Keratinocyte (primary cell): ENCODE results near the gene USP4. TPM values are rescaled to one million over a fixed set of nuclear protein-coding genes. Genes with fewer than 3 reads are reported as not detected.

ENCODE experiments used
- DNase-seq: peaks from one replicate; pipeline ENCODE4 v3.0.0-alpha.2; 2011; ENCODE audit warnings: low read depth, missing footprints, low spot score
- FAIRE-seq: peaks from 2 replicates; lab custom pipeline; 2011; peaks lifted over from hg19 to GRCh38; lab: Jason Lieb, UNC
- H2AFZ ChIP-seq: 2 replicates; pipeline ENCODE4 v1.6.0; 2012; ENCODE audit warnings: low read length, control low read depth, inconsistent platforms; ENCODE audit not compliant: control insufficient read depth
- H3K27ac ChIP-seq: 2 replicates; pipeline ENCODE4 v1.5.1; 2011; ENCODE audit warnings: low read length; ENCODE audit not compliant: control insufficient read depth, insufficient read depth
- H3K27me3 ChIP-seq: 3 replicates; pipeline ENCODE4 v1.6.0; 2011; ENCODE audit warnings: low read length; ENCODE audit not compliant: control insufficient read depth, insufficient read depth; ENCODE audit errors: extremely low read depth
- H3K36me3 ChIP-seq, 2 experiments: 2 replicates in 1 of 2; 3 replicates in 1 of 2; pipeline ENCODE4 v1.5.1; 2011; ENCODE audit warnings: low read length in 2 of 2, mild to moderate bottlenecking in 1 of 2; ENCODE audit not compliant: control insufficient read depth in 2 of 2, insufficient read depth in 2 of 2; ENCODE audit errors: extremely low read depth in 1 of 2
- H3K4me1 ChIP-seq: 3 replicates; pipeline ENCODE4 v1.5.1; 2011; ENCODE audit warnings: low read length; ENCODE audit not compliant: control insufficient read depth, insufficient read depth; ENCODE audit errors: extremely low read depth
- H3K4me2 ChIP-seq: 3 replicates; pipeline ENCODE4 v1.6.0; 2011; ENCODE audit warnings: low read depth, low read length; ENCODE audit not compliant: control insufficient read depth, insufficient read depth; ENCODE audit errors: extremely low read depth
- H3K4me3 ChIP-seq, 3 experiments: fragments of 200-600 bp in 1 of 3; sonication (generic) in 1 of 3; 2 replicates in 2 of 3; 3 replicates in 1 of 3; pipeline ENCODE4 v1.5.1; 2011 to 2016; ENCODE audit warnings: low read length in 3 of 3, mild to moderate bottlenecking in 3 of 3, control low read depth in 2 of 3, inconsistent platforms in 1 of 3, low read depth in 1 of 3, mixed read lengths in 1 of 3, mixed run types in 1 of 3, moderate library complexity in 1 of 3; ENCODE audit not compliant: control insufficient read depth in 2 of 3, insufficient read depth in 2 of 3; ENCODE audit errors: extremely low read depth in 1 of 3
- H3K79me2 ChIP-seq: 2 replicates; pipeline ENCODE4 v1.6.0; 2012; ENCODE audit warnings: low read length; ENCODE audit not compliant: control insufficient read depth, insufficient read depth
- H3K9ac ChIP-seq: 3 replicates; pipeline ENCODE4 v1.6.0; 2011; ENCODE audit warnings: low read length; ENCODE audit not compliant: control insufficient read depth, insufficient read depth; ENCODE audit errors: extremely low read depth
- H3K9me1 ChIP-seq: 3 replicates; pipeline ENCODE4 v1.6.0; 2011; ENCODE audit warnings: low read length; ENCODE audit not compliant: control insufficient read depth, insufficient read depth; ENCODE audit errors: extremely low read depth
- H3K9me3 ChIP-seq: 2 replicates; pipeline ENCODE4 v1.5.1; 2012; ENCODE audit warnings: low read depth, low read length; ENCODE audit not compliant: control insufficient read depth
- H4K20me1 ChIP-seq: 3 replicates; pipeline ENCODE4 v1.6.0; 2011; ENCODE audit warnings: low read length; ENCODE audit not compliant: control insufficient read depth, insufficient read depth; ENCODE audit errors: extremely low read depth
- CTCF ChIP-seq, 3 experiments: IDR thresholded peaks in 1 of 3; conservative IDR thresholded peaks in 1 of 3; optimal IDR thresholded peaks in 1 of 3; 2 replicates in 2 of 3; 3 replicates in 1 of 3; pipeline versions ENCODE3 to v1.5.1; 2011; ENCODE audit warnings: low read length in 3 of 3, mild to moderate bottlenecking in 3 of 3, moderate library complexity in 2 of 3, control low read depth in 1 of 3, inconsistent platforms in 1 of 3; ENCODE audit not compliant: insufficient read depth in 2 of 3; ENCODE audit errors: extremely low read depth in 1 of 3
- EZH2 ChIP-seq: IDR thresholded peaks from one replicate; pipeline ENCODE4 v1.6.1; 2012; ENCODE audit warnings: inconsistent platforms, mild to moderate bottlenecking, low read length, moderate library complexity
- dilution Hi-C: fragments of 300-500 bp; cut with MboI; formaldehyde crosslinking; loops from one replicate; pipeline ENCODE4 v1.7.0; 2020; ENCODE audit warnings: low sequenced_read_pairs; ENCODE audit not compliant: extremely low pct_ligation_motif_present
- polyA plus RNA-seq, 5 experiments: library from polyadenylated mRNA; depleted of rRNA in 3 of 5; stranded (reverse) in 3 of 5; stranded (forward) in 1 of 5; unstranded in 1 of 5; fragments of >200 nt; gene quantifications; 1 replicate in 1 of 5; 2 replicates in 3 of 5; 3 replicates in 1 of 5; pipeline versions ENCODE4 v1.2.1 to v1.2.3, GENCODE V29; 2011 to 2012; ENCODE audit warnings: missing spikeins in 2 of 5, low read depth in 1 of 5, low replicate concordance in 1 of 5

USP4 gene
- polyA plus RNA-seq, 1 donor (not counting 4 experiments of a cell fraction or from before 2014, with no cell fraction given) = 47.8 TPM

GRCh38 chr3:49377483-49377882 lies 37.6 kb upstream of the USP4 start:
- Histone ChIP-seq H3K9me3 (no peaks in the 10 kb centered on the region), H3K36me3 (peaks cover 16 to 17% of the 10 kb centered on the region in 2 experiments), H3K4me1 (peaks cover 22% of the 10 kb centered on the region), H3K79me2 (peaks cover 94% of the 10 kb centered on the region), H3K4me3 (no peak overlapping the region), H2AFZ (no peak overlapping the region), H3K4me2 (no peak overlapping the region), H3K9ac (no peak overlapping the region), H3K27ac (peak overlapping the region; percentile 58), H3K9me1 (peaks cover 3% of the 10 kb centered on the region), H3K27me3 (no peaks in the 10 kb centered on the region), H4K20me1 (peaks cover 7% of the 10 kb centered on the region)
- FAIRE-seq (no peak), DNase-seq (no peak)
- dilution Hi-C loops = no loop called here
- TF ChIP-seq CTCF (optimal IDR thresholded peaks at IDR 0.05 in 1 of 3, IDR thresholded peaks at IDR 0.05 in 1 of 3, conservative IDR thresholded peaks at IDR 0.05 in 1 of 3; ENCODE audit: extremely low read depth in 1 of 3, insufficient read depth in 2 of 3, low read length in 3 of 3) (no peak), EZH2 (no peak)

GRCh38 chr3:49371946-49372345 lies 32.1 kb upstream of the USP4 start:
- H3K27me3 ChIP-seq = no peaks in the 10 kb centered on the region
- no peak overlapping the region for H2AFZ ChIP-seq
- dilution Hi-C loops = no loop called here
- peaks cover 3% of the 10 kb centered on the region for H3K9me1 ChIP-seq
- no peak overlapping the region for H3K9ac ChIP-seq
- TF ChIP-seq EZH2 = no peak
- no peak for TF ChIP-seq CTCF (optimal IDR thresholded peaks at IDR 0.05 in 1 of 3, IDR thresholded peaks at IDR 0.05 in 1 of 3, conservative IDR thresholded peaks at IDR 0.05 in 1 of 3; ENCODE audit: extremely low read depth in 1 of 3, insufficient read depth in 2 of 3, low read length in 3 of 3)
- peaks cover 12% of the 10 kb centered on the region for H4K20me1 ChIP-seq
- DNase-seq = no peak
- peaks cover 25 to 32% of the 10 kb centered on the region in 2 experiments for H3K36me3 ChIP-seq
- H3K4me1 ChIP-seq = no peaks in the 10 kb centered on the region
- H3K79me2 ChIP-seq = peaks cover 84% of the 10 kb centered on the region
- no peak for FAIRE-seq
- no peaks in the 10 kb centered on the region for H3K9me3 ChIP-seq
- H3K4me3 ChIP-seq = no peak overlapping the region
- H3K4me2 ChIP-seq = no peak overlapping the region
- no peak overlapping the region for H3K27ac ChIP-seq
